Endometrial microvascular endothelial cells (primary cell): ENCODE data around the gene SETD2. TPM values are rescaled to one million over a fixed set of nuclear protein-coding genes. Genes with fewer than 3 reads are reported as not detected.
"Not testable (repeated sequence)": the region's sequence is repeated elsewhere in the genome, so short reads cannot be mapped to it uniquely, and the experiment has no call there.

Experiments used
- in situ Hi-C: cut with HindIII; loops from 2 replicates; pipeline ENCODE4 v1.10.0; 2017; ENCODE audit warnings: low sequenced_read_pairs, low pct_unique_long_range_greater_than_20kb; ENCODE audit errors: inconsistent ontology term
- total RNA-seq: library from RNA; depleted of rRNA; stranded (reverse); fragments of >200 nt; gene quantifications from one replicate; pipeline ENCODE4 v1.2.3, GENCODE V29; 2015; ENCODE audit errors: inconsistent ontology term

Gene SETD2
- total RNA-seq, 1 donor from 2014 or later, result 21.4 TPM

- in situ Hi-C loops, result no loop called here
Observed at GRCh38 chr3:47159820-47160219, 4.1 kb downstream of the SETD2 start.

- in situ Hi-C loops, result no loop called here
Observed at GRCh38 chr3:47158208-47158607, 5.7 kb downstream of the SETD2 start.

DNA sequence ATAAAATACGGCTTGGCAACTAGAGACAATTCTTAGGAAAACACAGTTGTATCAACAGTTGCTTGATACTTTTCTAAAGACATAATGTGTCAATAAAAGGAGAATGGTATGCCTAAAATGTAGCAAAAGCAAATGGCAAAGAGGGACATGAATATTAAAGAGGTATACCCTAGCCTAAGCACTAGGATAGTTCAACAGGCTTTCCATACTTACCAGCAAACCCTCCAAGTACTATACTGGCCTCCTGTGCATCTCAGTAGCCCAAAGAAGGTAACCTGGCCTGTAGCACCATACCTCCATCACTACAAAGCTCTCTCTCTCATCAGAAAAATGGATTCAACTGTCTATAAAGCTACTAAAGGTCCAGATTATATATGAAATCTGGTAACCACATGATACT is 7.5 kb downstream of the SETD2 start:
- in situ Hi-C loops, result no loop called here

DNA sequence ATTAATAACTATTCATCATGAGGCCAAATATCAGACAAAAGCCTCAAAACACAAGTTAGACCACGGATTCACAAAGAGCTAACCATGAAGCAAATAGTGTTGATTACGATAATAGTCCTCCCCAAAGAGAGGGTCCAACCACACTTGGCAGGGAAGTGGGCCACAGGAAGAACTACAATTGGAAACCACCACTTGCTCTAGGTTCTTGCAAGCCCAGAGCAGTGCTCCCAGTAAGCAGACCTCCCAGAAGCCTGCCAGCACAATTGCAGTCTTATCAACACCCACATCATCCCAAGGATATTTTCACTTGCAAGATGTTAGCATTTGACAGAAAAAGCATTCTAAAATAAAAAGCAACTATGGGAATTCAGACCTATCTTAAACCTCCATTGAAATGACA is 11.3 kb downstream of the SETD2 start:
- in situ Hi-C loops, result no loop called here

- in situ Hi-C loops, result no loop called here
Observed at GRCh38 chr3:47151836-47152235, 12.1 kb downstream of the SETD2 start.

DNA sequence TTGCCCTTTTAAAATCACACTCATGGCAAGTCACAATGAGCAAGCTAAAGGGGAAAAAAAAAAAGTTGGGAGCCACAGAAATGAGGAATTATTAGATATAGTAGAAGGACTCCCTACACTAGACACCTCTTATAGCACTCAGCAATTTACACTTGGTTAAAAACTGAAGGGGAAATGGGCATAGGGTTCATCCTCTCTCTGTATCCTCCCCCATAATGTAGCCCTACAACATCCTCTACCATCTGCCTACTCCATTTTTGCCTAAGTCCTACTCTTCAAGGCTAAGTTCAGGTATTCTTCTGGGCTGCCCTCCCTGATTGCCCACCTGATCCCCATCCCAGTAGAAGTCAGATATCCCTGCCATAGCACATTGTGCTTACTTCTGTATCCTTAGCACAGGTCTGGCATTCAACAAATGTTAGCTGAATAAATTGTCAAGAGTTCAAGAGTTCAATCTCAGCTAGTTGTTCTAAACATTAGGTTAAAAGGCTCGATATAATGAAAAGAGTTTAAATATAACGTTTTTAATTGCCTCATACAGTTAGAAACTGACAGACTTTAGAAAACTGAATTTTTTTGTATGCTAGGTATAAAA is 14.5 kb downstream of the SETD2 start:
- in situ Hi-C loops, result no loop called here

- in situ Hi-C loops, result no loop called here
Observed at GRCh38 chr3:47145272-47145671, 18.6 kb downstream of the SETD2 start.

GRCh38 chr3:47143068-47143467 is 20.8 kb downstream of the SETD2 start:
- in situ Hi-C loops, result no loop called here

DNA sequence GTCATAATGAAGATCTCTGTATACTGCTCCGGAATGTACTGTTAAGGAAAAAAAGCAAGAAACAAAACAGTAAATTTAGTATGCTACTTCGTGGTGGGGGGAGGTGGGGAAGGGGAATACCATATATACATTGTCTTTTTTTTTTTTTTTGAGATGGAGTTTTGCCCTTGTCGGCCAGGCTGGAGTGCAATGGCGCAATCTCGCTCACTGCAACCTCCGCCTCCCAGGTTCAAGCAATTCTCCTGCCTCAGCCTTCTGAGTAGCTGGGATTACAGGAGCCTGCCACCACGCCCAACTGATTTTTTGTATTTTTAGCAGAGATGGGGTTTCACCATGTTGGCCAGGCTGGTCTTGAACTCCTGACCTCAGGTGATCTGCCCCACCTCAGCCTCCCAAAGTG is 21.4 kb downstream of the SETD2 start:
- in situ Hi-C loops, result not testable (repeated sequence)

- in situ Hi-C loops, result not testable (repeated sequence)
Observed at GRCh38 chr3:47140973-47141461, 22.9 kb downstream of the SETD2 start.

DNA sequence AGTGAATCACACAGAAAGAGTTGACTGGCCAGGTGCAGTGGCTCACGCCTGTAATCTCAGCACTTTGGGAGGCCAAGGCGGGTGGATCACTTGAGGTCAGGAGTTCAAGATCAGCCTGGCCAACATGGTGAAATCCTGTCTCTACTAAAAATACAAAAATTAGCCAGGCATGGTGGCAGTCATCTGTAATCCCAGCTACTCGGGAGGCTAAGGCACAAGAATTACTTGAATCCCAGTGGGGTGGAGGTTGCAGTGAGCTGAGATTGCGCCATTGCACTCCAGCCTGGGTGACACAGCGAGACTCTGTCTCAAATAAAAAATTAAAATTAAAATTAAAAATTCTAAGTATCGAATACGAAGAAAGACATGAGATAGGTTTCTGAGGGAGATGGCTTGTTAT is 23.4 kb downstream of the SETD2 start:
- in situ Hi-C loops, result not testable (repeated sequence)

- in situ Hi-C loops, result no loop called here
Observed at GRCh38 chr3:47134311-47134710, 29.6 kb downstream of the SETD2 start.

DNA sequence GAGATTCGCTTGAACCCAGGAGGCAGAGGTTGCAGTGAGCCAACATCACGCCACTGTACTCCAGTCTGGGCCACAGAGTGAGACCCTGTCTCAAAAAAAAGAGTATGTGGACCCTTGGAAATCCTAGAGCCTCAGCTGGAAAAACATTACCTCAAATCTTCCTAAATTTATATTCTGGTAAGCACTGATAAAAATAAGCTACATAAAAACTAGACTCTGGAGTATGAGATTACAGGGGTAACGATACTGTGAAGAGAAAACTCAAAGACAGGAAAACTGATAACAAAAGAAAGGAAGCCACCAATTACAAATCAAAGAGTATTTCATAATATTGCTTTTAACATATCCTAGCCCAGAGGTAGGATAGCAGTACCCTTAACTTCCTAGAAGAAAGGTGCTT is 30.3 kb downstream of the SETD2 start:
- in situ Hi-C loops, result no loop called here

GRCh38 chr3:47130557-47130956 is 33.4 kb downstream of the SETD2 start:
- in situ Hi-C loops, result no loop called here

- in situ Hi-C loops, result no loop called here
Observed at GRCh38 chr3:47128137-47128536, 35.8 kb downstream of the SETD2 start.

DNA sequence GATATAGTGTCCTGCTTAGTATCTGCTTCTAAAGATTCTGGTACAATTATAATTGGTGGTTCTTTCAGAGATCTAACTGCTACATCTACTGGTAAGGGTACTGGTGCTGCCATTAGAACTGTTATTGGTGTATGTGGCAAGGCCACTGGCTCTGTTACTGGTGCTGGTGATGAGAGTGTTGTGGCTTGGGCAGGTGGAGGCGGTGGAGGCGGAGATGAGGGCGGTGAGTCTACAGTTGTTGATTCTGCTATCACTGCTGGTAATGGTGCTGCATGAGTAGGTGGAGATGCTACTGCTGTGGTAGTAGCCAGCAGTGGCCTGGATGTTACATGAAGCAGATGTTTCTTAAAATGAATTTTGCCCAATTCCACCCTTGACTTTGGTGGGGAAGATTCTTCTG is 40.1 kb downstream of the SETD2 start:
- in situ Hi-C loops, result no loop called here

DNA sequence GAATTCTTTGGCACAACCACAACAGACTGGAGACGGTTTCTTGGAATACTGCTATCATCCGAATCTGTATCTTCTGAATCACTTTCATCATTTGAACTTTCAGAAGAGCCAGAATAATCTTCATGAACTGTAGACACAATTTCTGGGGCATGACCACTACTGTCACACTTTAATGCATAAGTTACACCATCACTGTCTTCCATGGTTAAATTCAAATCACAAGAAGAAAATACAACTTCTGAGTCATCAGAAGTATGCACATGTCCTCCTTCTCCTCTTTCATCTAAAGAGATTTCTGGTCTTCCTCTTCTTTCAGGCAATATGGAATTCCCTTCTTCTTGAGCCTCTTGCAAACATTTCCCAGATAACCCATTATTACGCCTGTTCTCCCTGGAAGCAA is 42.5 kb downstream of the SETD2 start:
- in situ Hi-C loops, result no loop called here

DNA sequence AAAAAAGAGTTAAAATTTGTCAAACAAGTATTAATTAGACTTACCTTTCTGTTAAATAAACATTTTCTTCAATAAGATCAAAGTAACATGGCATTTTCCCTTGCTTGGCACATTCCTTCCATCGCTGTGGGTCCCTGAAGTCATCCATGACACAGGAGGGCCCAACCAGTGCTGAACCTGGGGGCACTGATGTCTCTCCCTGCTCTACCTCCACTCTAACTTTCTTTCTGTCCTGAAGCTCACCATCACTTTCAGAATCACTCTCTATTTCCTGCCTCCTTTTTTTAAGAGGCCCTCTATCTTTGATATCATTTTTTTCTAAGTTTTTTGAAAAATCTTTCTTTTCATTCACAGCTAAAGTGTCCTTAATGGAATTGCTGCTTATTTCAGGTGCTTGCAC is 43.8 kb downstream of the SETD2 start:
- in situ Hi-C loops, result no loop called here

DNA sequence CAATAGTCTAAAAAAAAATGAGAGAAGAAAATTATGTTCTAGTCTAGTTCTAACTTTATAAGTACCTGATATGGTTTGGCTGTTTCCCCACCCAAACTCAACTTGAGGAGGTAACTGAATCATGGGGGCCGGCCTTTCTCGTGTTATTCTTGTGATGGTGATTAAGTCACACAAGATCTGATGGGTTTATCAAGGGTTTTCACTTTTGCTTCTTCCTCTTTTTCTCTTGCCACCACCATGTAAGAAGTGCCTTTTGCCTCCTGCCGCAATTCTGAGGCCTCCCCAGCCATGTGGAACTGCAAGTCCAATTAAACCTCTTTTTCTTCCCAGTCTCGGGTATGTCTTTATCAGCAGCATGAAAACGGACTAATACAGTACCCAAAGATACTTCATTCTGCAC is 44.5 kb downstream of the SETD2 start:
- in situ Hi-C loops, result not testable (repeated sequence)

DNA sequence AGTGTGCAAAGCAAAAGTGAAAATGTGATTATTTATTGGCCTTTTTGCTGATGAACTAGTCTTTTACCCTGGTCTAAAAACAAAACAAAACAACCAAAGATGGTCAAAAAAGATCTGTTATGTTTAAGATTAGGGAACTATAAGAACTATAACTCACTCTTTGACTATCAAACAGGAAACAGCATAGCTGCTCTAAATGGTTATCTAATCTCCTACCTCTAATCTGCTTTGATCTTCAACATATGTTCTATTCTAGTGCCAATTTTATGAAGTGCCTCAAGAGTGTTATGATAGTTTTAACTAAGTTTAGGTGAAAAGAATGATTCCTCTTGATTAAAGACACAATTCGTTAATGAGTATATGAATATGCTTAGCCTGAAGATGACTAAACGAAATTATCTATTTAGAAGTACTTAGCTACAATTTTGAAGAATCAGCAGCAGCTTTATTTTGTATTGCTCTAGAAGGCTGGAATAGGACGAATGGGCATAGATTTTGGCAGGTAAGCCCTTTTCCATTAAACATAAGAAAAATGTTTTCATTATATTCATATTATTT is 46.0 kb downstream of the SETD2 start:
- in situ Hi-C loops, result no loop called here

- in situ Hi-C loops, result not testable (repeated sequence)
Observed at GRCh38 chr3:47115524-47115923, 48.4 kb downstream of the SETD2 start.
